Fibroblast of skin of right biceps (primary cell): ENCODE data around the gene CTNNA3.

Experiments used
- DNase-seq: peaks from one replicate; pipeline ENCODE4 v3.0.0-alpha.2; 2013

The CTNNA3 gene

GRCh38 chr10:67664942-67665341 is 31.1 kb downstream of the CTNNA3 start:
- peak; percentile 22 for DNase-seq

GRCh38 chr10:67663449-67664087 is 32.4 kb downstream of the CTNNA3 start:
- no peak for DNase-seq

GRCh38 chr10:67662415-67662814 is 33.6 kb downstream of the CTNNA3 start:
- no peak for DNase-seq

- DNase-seq: no peak
These were observed 36.5 kb downstream of the CTNNA3 start for GRCh38 chr10:67659497-67659896.

- DNase-seq: no peak
These were observed 38.2 kb downstream of the CTNNA3 start for GRCh38 chr10:67657775-67658174.

- DNase-seq: no peak
These were observed 45.4 kb downstream of the CTNNA3 start for GRCh38 chr10:67650558-67650957.

GRCh38 chr10:67648613-67649229 is 47.3 kb downstream of the CTNNA3 start:
- DNase-seq: no peak

GRCh38 chr10:67630904-67631303 is 65.1 kb downstream of the CTNNA3 start:
- DNase-seq: no peak

- no peak for DNase-seq
These were observed 66.5 kb downstream of the CTNNA3 start for GRCh38 chr10:67629461-67629971.

GRCh38 chr10:67622984-67623383 is 73.0 kb downstream of the CTNNA3 start:
- no peak for DNase-seq

GRCh38 chr10:67622511-67622910 is 73.5 kb downstream of the CTNNA3 start:
- DNase-seq: peak; percentile 31

GRCh38 chr10:67621834-67622233 is 74.2 kb downstream of the CTNNA3 start:
- DNase-seq: no peak

GRCh38 chr10:67618116-67618515 is 77.9 kb downstream of the CTNNA3 start:
- peak; percentile 67 for DNase-seq

- peak; percentile 87 for DNase-seq
These were observed 83.1 kb downstream of the CTNNA3 start for GRCh38 chr10:67612577-67613537.

- DNase-seq: no peak
These were observed 83.8 kb downstream of the CTNNA3 start for GRCh38 chr10:67612176-67612575.

GRCh38 chr10:67609996-67610793 is 85.8 kb downstream of the CTNNA3 start:
- DNase-seq: peak; percentile 87

GRCh38 chr10:67608001-67608400 is 88.0 kb downstream of the CTNNA3 start:
- no peak for DNase-seq

- no peak for DNase-seq
These were observed 88.5 kb downstream of the CTNNA3 start for GRCh38 chr10:67607472-67607871.

GRCh38 chr10:67606572-67606971 is 89.4 kb downstream of the CTNNA3 start:
- DNase-seq: peak; percentile 95

- DNase-seq: peak; percentile 58
These were observed 92.3 kb downstream of the CTNNA3 start for GRCh38 chr10:67603701-67604100.

- no peak for DNase-seq
These were observed 92.9 kb downstream of the CTNNA3 start for GRCh38 chr10:67603086-67603485.

- peak; percentile 99 for DNase-seq
These were observed 93.6 kb downstream of the CTNNA3 start for GRCh38 chr10:67602268-67602950.
